ENCODE results near the gene PIAS1.

GRCh38 chr15:68224108-68224507, 170.0 kb downstream of the PIAS1 start:
- no peak for TF ChIP-seq CTCF (IDR thresholded peaks at IDR 0.05)
- no peak for TF ChIP-seq EP300 (IDR thresholded peaks at IDR 0.05)
- no peak for TF ChIP-seq POLR2A (IDR thresholded peaks at IDR 0.05; ENCODE audit: low read depth)
